Uterus (tissue), 2 donors: ENCODE results near the gene PANK4.

Source experiments
- POLR2A ChIP-seq, 2 donors: fragments of 450-650 bp; IDR thresholded peaks; one replicate each; pipeline ENCODE4 v1.6.1; 2016; ENCODE audit warnings: antibody characterized with exemption in 2 of 2, mild to moderate bottlenecking in 1 of 2, moderate library complexity in 1 of 2
- TF ChIP-seq, protein P1 (sequence below), 4 experiments: fragments of 200-600 bp in 2 of 4; fragments of 450-650 bp in 2 of 4; sonication (generic) in 2 of 4; IDR thresholded peaks; one replicate each; pipeline ENCODE4 v1.5.1; 2016 to 2019; ENCODE audit warnings: antibody characterized with exemption in 4 of 4, mild to moderate bottlenecking in 2 of 4, moderate library complexity in 1 of 4

DNA sequence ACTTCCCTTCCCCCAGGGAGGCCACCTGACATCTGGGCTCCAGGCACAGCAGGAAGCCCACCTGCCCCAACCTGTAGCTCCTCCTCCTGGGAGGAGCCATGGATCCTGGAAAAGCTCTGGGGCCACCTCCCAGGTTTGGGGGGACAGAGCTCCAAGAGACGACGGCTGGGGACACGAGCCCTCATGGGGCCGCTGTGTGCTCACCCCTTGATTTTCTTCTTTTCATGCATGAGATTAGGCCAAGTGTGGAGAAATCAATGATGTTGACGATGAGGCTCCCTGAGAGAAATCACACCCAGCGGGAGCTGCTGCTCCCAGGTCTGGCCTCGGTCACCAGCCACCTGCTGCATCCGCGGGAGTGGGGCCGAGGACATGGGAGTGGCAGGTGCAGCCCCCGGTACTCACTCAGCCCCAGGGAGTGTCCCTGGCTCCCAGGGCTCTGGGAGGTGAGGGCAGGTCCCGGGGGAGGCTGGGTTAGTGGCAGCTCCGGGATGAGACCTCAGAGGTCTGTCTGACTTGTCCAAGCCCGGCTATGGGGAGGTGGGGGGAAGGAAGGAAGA lies 38.5 kb upstream of the PANK4 start:
- TF ChIP-seq, protein P1, sequence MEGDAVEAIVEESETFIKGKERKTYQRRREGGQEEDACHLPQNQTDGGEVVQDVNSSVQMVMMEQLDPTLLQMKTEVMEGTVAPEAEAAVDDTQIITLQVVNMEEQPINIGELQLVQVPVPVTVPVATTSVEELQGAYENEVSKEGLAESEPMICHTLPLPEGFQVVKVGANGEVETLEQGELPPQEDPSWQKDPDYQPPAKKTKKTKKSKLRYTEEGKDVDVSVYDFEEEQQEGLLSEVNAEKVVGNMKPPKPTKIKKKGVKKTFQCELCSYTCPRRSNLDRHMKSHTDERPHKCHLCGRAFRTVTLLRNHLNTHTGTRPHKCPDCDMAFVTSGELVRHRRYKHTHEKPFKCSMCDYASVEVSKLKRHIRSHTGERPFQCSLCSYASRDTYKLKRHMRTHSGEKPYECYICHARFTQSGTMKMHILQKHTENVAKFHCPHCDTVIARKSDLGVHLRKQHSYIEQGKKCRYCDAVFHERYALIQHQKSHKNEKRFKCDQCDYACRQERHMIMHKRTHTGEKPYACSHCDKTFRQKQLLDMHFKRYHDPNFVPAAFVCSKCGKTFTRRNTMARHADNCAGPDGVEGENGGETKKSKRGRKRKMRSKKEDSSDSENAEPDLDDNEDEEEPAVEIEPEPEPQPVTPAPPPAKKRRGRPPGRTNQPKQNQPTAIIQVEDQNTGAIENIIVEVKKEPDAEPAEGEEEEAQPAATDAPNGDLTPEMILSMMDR (IDR thresholded peaks at IDR 0.05): no peak
- TF ChIP-seq POLR2A (IDR thresholded peaks at IDR 0.05): no peak
